GM18505 (cell line): ENCODE results near the gene WNT7B.

Experiments used
- ATAC-seq: cut with Tn5 transposase; IDR thresholded peaks from one replicate; pipeline ENCODE4 v1.9.1; 2021; ENCODE audit not compliant: unreplicated experiment
- POLR2A ChIP-seq: IDR thresholded peaks from 4 replicates; pipeline ENCODE4 v1.6.1; 2011; ENCODE audit warnings: borderline replicate concordance; ENCODE audit not compliant: insufficient read depth, insufficient read length; ENCODE audit errors: extremely low read depth

The WNT7B gene

DNA sequence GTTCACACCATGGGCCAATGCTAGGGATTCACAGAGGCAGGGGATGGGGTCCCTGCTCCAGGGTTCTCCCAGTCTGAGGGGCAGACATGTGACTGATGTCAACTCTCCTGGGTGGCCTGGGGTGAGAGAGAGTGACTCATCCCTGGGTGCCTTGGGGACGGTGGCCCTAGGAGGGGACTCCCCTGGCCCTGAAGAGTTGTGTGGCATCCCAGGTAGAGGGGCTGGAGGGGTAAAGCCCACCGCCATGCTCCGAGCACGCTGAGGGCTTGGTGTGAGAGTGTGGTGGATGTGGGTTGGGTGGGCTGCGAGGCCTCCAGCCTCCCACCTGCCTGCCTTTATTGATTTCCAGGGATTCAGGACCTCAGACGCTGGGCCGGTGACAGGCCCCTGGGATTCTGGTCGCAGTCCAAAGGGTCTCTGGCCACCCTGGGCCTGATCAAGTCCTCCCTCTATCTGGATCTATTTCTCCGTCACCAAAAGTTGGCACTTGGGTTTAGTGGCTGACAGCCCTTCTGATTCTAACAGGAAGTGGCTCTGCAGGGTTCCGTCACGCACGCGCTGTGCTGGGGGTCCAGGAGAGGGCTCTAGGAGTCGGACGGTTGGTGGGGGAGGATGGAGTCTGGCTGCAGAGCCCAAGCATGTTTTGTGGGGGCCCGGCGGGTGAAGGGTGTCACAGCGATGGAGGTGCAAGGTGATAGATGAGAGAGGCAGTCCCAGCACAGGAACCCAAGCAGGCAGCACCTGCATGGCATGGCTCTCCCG, 27.3 kb upstream of the WNT7B start:
- no peak for TF ChIP-seq POLR2A

GRCh38 chr22:46003271-46004091, 26.5 kb upstream of the WNT7B start:
- TF ChIP-seq POLR2A = no peak
- ATAC-seq = no peak

More for the DNA sequence above, 27.3 kb upstream of the WNT7B start:
- no peak for ATAC-seq

GRCh38 chr22:46002757-46003270, 25.9 kb upstream of the WNT7B start:
- no peak for ATAC-seq
- no peak for TF ChIP-seq POLR2A

- TF ChIP-seq POLR2A = no peak
- ATAC-seq = no peak
Observed at GRCh38 chr22:46001426-46002106, 24.6 kb upstream of the WNT7B start.

GRCh38 chr22:46001046-46001425, 24.1 kb upstream of the WNT7B start:
- no peak for TF ChIP-seq POLR2A
- no peak for ATAC-seq

DNA sequence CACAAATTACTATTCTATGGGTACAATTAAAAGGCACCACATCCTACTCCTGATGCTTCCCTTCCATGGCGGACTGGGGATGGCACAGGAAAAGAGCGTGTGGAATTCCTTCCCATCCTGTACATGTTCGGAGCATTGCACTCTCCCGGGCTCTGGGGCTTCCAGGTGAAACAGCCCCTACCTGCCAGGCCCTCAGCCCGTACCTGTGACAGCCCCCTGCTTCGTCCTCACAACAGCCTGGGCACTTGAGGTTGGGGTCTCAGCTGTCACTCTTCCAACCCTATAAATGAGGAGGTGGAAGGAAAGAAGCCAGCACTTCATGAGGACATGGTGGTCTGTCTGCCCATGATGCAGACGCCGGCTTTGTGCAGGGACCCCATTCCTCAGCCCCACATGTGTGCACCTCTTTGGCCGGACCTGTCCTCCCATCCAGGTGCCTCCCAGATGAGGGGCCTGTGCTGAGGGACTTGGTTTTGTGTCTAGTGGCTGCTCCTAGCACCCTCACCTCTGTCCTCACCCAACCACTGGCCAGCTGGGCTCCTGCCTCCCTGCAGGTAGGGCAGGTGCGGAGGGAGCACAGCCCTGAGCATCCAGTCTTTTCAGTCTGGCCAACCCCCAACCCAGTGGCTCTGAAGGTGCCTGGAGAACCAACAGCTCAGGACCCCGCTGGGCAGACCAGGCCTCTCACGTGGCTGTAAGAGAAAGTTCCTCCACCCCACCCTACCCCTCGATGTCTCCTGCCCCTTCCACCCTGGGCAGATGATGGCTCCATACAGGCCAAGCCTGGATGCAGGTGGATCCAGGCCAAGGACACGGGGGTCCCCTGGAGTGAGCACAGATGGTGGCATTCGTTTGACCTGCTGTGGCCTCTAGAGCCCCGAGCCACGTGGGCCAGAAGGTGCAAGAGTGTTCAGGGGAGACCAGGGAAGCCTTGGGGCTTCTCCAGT, 23.4 kb upstream of the WNT7B start:
- ATAC-seq = no peak
- TF ChIP-seq POLR2A = no peak

DNA sequence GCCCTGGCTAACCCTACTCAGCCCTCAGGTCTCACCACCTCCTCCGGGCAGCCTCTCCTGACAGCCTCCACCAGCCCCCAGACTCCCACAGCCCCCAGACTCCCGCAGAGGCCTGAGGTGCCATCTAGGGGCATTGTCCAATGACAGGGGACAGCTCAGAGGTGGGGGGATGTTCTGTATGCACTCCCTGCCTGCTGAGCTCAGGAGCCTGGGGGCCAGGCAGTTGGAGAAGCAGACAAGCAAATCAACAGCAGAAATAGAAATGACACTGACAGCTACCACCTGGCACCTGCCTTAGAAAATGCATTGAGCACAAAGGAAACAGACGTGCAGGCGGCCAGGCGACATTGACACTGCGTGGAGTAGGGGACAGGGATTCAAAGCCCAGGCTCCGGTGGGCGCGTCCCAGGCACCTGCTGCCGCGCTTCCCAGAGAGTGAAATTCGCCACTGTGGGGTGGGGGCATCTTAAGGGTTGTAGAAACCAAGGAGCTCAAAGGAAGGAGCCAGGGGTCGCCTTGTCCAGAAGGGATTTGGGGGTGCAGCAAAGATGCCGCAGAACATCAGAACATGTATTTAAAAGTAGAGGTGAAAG, 22.5 kb upstream of the WNT7B start:
- TF ChIP-seq POLR2A = no peak
- ATAC-seq = no peak

- no peak for TF ChIP-seq POLR2A
Observed at GRCh38 chr22:45998638-45999378, 21.8 kb upstream of the WNT7B start.

DNA sequence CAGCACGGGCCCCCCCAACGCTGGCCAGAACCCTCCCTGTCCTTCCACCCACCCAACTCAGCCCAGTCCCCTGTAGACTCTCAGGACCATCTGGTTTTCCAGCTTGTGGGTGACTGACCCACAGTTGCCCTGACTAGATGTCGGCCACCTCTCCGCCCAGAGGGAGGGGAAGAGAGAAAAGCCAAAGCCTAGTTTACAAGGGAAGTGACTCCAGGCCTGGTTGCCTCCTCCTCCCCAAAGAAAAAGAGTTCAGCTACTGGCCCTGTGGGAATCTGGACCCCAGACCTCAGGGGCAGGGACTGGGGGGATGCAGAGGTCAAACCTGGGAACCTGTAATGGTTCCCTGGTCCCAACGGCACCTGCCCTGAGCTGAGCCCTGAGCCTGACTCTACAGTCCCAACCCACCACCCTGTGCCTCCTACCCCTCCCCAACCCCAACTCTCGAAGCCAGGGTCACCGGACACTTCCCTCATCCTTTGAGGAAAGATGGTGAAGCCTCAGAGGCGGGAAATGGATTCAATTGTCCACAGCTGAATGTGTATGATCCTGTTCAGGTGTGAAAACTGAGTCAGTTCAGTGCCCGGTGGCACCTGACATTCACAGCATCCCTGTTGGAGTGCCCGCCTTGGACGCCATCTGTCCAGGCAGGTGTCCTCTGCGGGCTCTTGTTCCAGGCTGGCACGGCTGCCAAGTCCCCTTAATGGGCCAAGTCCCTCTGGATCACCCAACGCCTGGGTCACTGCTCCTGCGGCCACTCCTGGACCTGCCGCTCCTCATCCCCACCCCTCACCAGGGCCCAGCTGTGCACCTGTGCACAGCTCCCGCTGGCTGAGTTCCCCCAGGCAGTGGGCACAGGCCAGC, 21.0 kb upstream of the WNT7B start:
- TF ChIP-seq POLR2A = no peak

More at GRCh38 chr22:45998638-45999378, 21.8 kb upstream of the WNT7B start:
- no peak for ATAC-seq

DNA sequence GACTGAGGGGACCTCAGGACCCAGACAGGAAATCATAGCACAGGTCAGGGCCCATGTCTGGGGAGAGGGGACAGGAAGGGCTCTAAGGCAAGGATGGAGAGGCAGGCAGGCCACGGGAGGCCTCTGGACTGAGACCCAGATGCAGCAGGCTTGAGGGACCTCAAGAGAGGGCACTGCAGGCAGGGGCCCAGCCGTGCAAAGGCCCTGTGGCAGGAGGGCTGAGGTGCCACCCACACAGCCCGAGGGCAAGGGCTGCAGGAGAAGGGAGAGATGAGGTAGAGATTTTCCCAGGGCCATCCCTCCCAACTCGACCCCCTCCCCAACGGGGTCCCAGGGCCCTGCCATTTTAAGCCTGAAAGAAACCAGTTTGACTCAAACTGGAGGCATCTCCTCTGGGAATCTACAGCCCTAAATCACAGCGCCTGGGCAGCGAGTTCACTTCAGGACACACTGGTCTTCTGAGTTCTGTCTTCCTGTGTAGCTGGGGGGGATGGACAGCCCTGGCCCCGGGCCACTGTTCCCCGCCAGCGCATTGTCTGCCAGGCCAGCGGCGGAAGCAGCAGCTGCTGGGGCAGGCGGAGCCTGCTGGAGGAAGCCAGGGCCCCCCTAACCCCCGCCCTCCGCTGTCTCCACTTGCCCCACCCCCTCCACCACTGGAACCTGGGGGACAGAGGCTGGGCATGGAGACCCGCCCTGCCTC, 20.3 kb upstream of the WNT7B start:
- no peak for TF ChIP-seq POLR2A
- no peak for ATAC-seq

More for the DNA sequence above, 21.0 kb upstream of the WNT7B start:
- ATAC-seq = no peak
